Astrocyte of the cerebellum (primary cell): Measurements from ENCODE around the gene NOL3.
A peak's percentile ranks its signal among the peaks of the same experiment; 100 is the strongest.

ENCODE experiments used
- DNase-seq: peaks from one replicate; pipeline ENCODE4 v3.0.0-alpha.2; 2011; ENCODE audit warnings: low read depth
- H3K4me3 ChIP-seq: 2 replicates; pipeline ENCODE4 v1.5.1; 2011; ENCODE audit warnings: mild to moderate bottlenecking, low read depth, low read length, moderate library complexity
- CTCF ChIP-seq: IDR thresholded peaks from 2 replicates; pipeline ENCODE4 v1.5.1; 2012; ENCODE audit warnings: low read length, low read depth, moderate library complexity, mild to moderate bottlenecking; ENCODE audit errors: missing control alignments
- in situ Hi-C: cut with HindIII; loops from 2 replicates; pipeline ENCODE4 v1.10.0; 2017; ENCODE audit warnings: low sequenced_read_pairs

NOL3 gene

GRCh38 chr16:67188798-67189197, 18.5 kb downstream of the NOL3 start:
- no peak for TF ChIP-seq CTCF
- in situ Hi-C loops = no loop called here
- no peak overlapping the region for H3K4me3 ChIP-seq
- no peak for DNase-seq

- in situ Hi-C loops = no loop called here
- no peak within 1 kb of the TSS for H3K4me3 ChIP-seq
Measured at GRCh38 chr16:67190041-67190440, 19.7 kb downstream of the NOL3 start, which contains the start of gene EXOC3L1. Gene EXOC3L1 (minus strand): TSS chr16:67190136. CDS start chr16:67189676, 460 bp downstream.

GRCh38 chr16:67190448-67191399, 20.4 kb downstream of the NOL3 start:
- no peak for TF ChIP-seq CTCF
- no peak for DNase-seq
- no peak overlapping the region for H3K4me3 ChIP-seq
- in situ Hi-C loops = no loop called here

More at GRCh38 chr16:67190041-67190440, 19.7 kb downstream of the NOL3 start, which contains the start of gene EXOC3L1:
- DNase-seq = no peak
- TF ChIP-seq CTCF = no peak

GRCh38 chr16:67191411-67191994, 21.2 kb downstream of the NOL3 start:
- no peak for TF ChIP-seq CTCF
- peak overlapping the region; percentile 96 for H3K4me3 ChIP-seq
- in situ Hi-C loops = no loop called here
- no peak for DNase-seq

GRCh38 chr16:67191995-67192681, 21.8 kb downstream of the NOL3 start, which contains the start of gene E2F4:
Gene E2F4 (plus strand): TSS chr16:67192155. CDS start chr16:67192228, 73 bp downstream.
- peak within 1 kb of the TSS; percentile 96 for H3K4me3 ChIP-seq
- peak; percentile 83 for DNase-seq
- in situ Hi-C loops = no loop called here
- no peak for TF ChIP-seq CTCF

GRCh38 chr16:67192781-67193361, 22.5 kb downstream of the NOL3 start:
- peak overlapping the region; percentile 96 for H3K4me3 ChIP-seq
- no peak for TF ChIP-seq CTCF
- no peak for DNase-seq
- in situ Hi-C loops = no loop called here
